ENCODE data around the gene DNAJC17.

DNA sequence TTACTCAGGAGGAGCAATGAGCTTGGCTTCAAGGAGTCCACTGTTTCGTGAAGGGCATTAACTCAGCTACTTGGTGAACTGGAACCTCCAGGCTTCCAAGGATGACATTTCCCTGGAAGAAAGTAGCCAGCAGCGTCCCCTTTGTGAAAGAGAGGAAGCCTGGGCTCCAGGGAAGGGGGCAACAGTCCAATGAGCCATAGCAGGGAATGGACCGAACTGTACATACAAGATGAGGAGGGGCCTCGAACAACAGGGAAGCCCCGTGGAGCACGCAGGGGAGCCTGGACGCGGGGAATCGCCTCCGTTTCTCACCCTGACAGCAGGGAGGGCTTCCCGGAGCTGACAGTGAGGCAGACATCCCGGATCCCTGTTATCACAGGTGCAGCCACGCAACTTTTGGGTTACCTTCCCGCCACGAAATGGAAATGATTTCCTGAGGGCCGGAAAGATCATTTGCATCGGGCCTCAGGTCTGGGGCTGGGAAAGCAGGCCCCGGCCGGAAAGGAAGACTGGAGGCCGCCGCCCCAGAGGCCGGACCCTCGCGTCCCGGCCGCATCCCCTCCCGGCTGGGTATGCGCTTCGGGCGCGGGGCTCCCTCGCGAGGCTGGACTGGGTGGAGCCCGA, 36.1 kb upstream of the DNAJC17 start:
- no peak for TF ChIP-seq CTCF (IDR thresholded peaks at IDR 0.05)
- no peak for TF ChIP-seq EP300 (IDR thresholded peaks at IDR 0.05)
- TF ChIP-seq POLR2A (IDR thresholded peaks at IDR 0.05) = no peak

Data from tibial nerve (tissue), 4 donors.